ENCODE results near the gene GABBR2. TPM values are rescaled to one million over a fixed set of nuclear protein-coding genes. Genes with fewer than 3 reads are reported as not detected.

GABBR2 gene
- total and polyA plus RNA-seq, 2 donors, result 0.04 to 0.53 TPM

DNA sequence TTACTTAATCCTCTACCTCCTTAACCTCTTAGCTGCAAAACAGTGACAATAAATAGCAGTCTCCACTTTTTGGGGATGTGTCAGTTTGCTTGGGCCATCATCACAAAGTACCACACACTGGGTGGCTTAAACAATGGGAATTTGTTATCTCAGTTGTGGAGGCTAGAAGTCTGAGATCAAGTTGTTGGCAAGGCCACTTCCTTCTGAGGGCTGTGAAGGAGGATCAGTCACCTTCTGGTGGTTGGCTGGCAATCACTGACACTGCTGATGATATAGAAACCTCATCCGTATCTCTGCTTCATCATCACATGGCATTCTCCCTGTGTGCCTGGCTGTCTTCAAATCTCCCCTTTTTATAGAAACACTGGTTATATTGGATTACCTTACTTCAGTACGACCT lies 266.2 kb downstream of the GABBR2 start:
- Histone ChIP-seq H3K36me3 (ENCODE audit: insufficient read depth) (no peaks in the 10 kb centered on the region), H3K27ac (ENCODE audit: low read depth) (no peak overlapping the region), H3K4me3 (ENCODE audit: low read depth, low read length) (no peak overlapping the region), H3K4me1 (ENCODE audit: insufficient read depth) (no peaks in the 10 kb centered on the region)
- WGBS, result 44% methylated on average over 2 of the region's 2 CpGs
- no peak for DNase-seq (ENCODE audit: extremely low spot score)

DNA sequence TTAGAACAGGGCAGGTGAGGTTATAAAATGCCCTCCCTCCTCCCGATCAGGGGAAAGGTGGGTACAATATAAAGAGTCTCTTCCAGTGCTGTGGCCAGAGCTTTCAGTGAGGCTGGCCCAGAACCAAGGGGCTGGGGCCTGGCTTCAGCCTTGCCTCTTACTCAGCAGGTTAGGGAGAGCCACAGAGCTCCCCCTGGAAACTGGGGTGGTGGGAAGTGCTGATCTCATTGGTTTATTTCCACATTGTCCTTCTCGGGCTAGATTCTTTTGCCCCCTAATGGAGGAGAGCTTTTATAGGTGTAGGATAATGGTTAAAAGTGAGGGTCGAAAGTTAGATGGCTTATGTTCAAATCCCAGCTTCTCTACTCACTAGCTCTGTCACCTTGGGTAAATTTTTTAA lies 266.6 kb downstream of the GABBR2 start:
- no peak overlapping the region for H3K4me3 ChIP-seq (ENCODE audit: low read depth, low read length)
- H3K36me3 ChIP-seq (ENCODE audit: insufficient read depth), result no peaks in the 10 kb centered on the region
- H3K27ac ChIP-seq (ENCODE audit: low read depth), result no peak overlapping the region
- H3K4me1 ChIP-seq (ENCODE audit: insufficient read depth), result no peaks in the 10 kb centered on the region
- DNase-seq (ENCODE audit: extremely low spot score), result no peak
- 39% methylated on average over 3 of the region's 3 CpGs for WGBS

DNA sequence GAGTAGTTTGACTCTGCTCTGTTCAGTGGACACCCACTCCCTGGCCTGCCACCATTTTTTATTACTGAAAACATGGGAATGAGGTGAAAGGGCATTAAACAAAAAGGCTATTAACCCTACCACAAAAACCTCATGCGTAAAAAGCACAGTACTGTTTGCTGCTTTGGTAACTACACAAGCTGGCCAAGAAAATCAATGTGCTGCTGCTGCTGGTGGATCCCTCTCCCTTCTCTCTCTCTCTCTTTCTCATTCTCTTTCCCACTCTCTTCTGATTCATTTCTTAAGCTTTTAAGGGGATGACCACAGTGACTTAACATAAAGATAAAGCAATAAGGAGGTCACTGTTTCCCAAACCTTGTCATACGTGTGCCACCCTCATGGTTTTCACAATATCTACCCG lies 270.1 kb downstream of the GABBR2 start:
- Histone ChIP-seq H3K4me1 (ENCODE audit: insufficient read depth) (no peaks in the 10 kb centered on the region), H3K4me3 (ENCODE audit: low read depth, low read length) (no peak overlapping the region), H3K36me3 (ENCODE audit: insufficient read depth) (no peaks in the 10 kb centered on the region), H3K27ac (ENCODE audit: low read depth) (no peak overlapping the region)
- 76% methylated on average over 3 of the region's 3 CpGs for WGBS
- no peak for DNase-seq (ENCODE audit: extremely low spot score)

DNA sequence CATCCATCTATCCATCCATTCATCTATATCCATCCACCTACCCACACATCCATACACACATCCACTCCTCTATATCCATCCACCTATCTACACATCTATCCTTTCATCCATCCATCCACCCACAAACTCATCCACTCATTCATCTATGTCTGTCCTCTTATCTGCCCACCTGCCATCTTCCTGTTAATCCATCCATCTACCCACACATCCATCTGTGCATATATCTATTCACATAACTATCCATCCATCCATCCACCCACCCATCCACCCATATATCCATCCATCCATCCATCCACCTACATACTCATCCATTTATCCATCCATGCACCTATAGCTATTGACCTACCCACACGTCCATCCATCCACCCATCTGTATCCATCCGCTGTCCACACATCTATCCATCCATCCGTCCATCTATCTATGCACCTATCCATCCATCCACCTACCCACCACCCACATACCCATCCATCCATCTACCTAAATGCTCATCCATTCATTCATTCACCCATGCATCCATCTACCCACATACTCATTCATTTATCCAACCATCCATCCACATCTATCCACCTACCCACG lies 271.2 kb downstream of the GABBR2 start:
- no peaks in the 10 kb centered on the region for H3K36me3 ChIP-seq (ENCODE audit: insufficient read depth)
- no peak overlapping the region for H3K4me3 ChIP-seq (ENCODE audit: low read depth, low read length)
- no peak overlapping the region for H3K27ac ChIP-seq (ENCODE audit: low read depth)
- H3K4me1 ChIP-seq (ENCODE audit: insufficient read depth), result no peaks in the 10 kb centered on the region
- WGBS, result 93% methylated on average over 4 of the region's 4 CpGs
- DNase-seq (ENCODE audit: extremely low spot score), result no peak

DNA sequence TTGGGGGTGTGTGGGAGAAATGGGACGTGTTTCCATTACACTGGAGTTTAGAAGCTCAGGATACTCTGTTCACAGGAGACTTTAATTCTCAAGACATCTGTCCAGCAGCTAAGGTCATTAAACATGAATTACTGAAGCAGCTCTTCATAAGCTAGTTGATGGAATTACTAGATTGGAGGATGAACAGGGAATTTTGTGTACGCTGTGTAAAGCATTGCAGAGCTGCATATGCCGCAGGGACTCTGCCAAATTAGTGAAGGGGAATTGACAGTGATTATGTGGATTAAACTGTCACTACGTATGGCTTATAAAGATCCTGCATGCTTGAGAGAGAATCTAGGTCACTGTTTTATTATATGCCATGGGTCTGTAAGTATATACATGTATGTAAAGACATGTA lies 275.8 kb downstream of the GABBR2 start:
- H3K36me3 ChIP-seq (ENCODE audit: insufficient read depth), result no peaks in the 10 kb centered on the region
- DNase-seq (ENCODE audit: extremely low spot score), result no peak
- no peak overlapping the region for H3K4me3 ChIP-seq (ENCODE audit: low read depth, low read length)
- H3K27ac ChIP-seq (ENCODE audit: low read depth), result no peak overlapping the region
- H3K4me1 ChIP-seq (ENCODE audit: insufficient read depth), result no peaks in the 10 kb centered on the region
- WGBS, result 77% methylated on average over 4 of the region's 4 CpGs

DNA sequence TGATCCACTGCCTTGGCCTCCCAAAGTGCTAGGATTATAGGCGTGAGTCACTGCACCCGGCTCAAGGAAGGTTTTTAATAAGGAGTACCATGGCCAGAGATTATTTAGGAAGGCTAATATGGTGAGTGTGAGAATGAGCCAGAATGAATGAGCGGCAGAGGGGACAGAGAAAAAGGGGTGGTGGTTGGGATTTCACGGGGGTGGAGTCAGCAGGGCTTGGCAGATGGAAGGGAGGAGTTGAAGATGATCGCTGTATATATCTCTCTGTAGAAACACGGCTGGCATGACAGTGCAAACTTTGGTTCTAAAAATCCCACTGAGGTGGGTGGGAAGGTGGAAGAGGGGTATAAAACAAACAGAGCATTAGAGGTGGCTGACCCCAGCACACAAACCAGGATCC lies 276.6 kb downstream of the GABBR2 start:
- Histone ChIP-seq H3K36me3 (ENCODE audit: insufficient read depth) (no peaks in the 10 kb centered on the region), H3K4me1 (ENCODE audit: insufficient read depth) (no peaks in the 10 kb centered on the region), H3K4me3 (ENCODE audit: low read depth, low read length) (no peak overlapping the region), H3K27ac (ENCODE audit: low read depth) (no peak overlapping the region)
- WGBS, result 66% methylated on average over 6 of the region's 6 CpGs
- DNase-seq (ENCODE audit: extremely low spot score), result no peak

DNA sequence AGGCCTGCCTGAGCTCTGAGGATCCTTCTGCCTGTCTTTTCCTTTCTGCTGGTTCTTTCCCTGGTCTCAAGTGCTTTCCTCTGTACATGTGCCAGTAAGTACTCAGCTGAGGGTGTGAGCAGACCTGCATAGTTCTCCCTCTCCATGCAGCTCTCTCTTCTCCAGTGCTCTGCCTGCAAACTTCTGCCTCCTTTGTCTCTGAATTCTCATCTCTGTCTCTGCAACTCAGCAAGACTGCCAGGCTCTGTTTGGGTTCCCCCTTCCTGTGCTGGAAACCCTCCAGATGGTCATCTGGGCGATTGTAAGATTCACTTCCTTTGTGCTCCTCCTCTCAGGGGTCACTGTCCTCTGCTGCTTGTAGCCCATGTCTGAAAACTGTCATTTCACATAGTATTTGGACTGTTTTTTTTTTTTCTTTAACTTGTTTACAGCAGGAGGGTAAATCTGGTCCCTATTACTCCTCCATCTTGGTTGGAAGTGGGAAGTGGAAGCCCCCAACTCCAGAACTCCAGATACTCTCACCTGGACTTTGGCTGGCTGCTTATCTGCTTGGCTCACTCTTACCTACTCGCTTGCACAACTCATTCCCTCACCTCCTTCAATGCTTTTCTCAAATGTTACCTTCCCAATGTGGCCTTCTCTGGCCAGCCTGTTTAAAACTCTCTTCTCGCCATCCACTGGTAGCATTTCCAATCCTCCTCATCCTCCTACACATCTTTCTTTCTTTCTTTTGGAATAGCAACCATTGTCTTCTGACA lies 278.0 kb downstream of the GABBR2 start:
- Histone ChIP-seq H3K27ac (ENCODE audit: low read depth) (no peak overlapping the region), H3K4me1 (ENCODE audit: insufficient read depth) (no peaks in the 10 kb centered on the region), H3K36me3 (ENCODE audit: insufficient read depth) (no peaks in the 10 kb centered on the region), H3K4me3 (ENCODE audit: low read depth, low read length) (no peak overlapping the region)
- no peak for DNase-seq (ENCODE audit: extremely low spot score)
- WGBS, result 65% methylated on average over 3 of the region's 3 CpGs

DNA sequence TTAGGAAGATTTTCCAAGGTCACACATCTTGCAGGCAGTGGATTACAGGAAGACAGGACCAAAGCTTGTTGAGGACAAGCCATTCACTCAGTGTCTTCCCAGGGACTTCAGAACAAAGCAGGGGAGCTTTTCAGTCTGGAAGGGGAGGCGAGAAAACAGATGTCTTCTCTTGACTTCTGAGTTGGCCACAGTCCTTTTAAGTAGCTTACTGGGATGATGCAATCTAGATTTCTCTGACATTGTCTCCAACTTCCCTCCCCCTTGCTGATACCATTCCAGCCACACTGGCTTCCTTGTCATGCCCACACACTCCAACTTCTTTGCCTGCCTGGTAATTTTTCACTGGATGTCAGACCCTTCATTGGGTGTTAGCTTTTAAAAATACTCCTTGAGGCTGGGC lies 279.1 kb downstream of the GABBR2 start:
- 51% methylated on average over 1 of the region's 1 CpG for WGBS
- DNase-seq (ENCODE audit: extremely low spot score), result no peak
- Histone ChIP-seq H3K4me1 (ENCODE audit: insufficient read depth) (no peaks in the 10 kb centered on the region), H3K4me3 (ENCODE audit: low read depth, low read length) (no peak overlapping the region), H3K36me3 (ENCODE audit: insufficient read depth) (no peaks in the 10 kb centered on the region), H3K27ac (ENCODE audit: low read depth) (no peak overlapping the region)

DNA sequence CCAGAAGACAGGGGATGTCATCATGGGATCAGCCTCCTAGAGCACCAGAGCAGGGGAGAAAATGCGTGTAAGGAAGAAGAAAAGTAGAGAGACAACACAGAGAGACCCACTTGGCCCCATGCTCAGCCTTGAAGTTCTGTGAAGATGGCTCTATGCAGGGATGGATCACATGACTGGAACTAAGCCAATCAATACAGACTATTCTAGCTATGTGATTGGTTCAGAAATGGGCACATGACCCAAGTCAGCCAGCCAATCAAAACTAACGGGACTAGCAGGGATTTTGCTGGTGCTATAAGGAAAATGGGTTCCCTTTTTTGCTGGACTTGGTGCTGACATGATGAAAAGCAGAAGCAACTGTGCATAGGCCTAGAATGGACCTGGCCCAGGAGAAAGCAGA lies 280.3 kb downstream of the GABBR2 start:
- WGBS, result 86% methylated on average over 2 of the region's 2 CpGs
- DNase-seq (ENCODE audit: extremely low spot score), result no peak
- H3K36me3 ChIP-seq (ENCODE audit: insufficient read depth), result no peaks in the 10 kb centered on the region
- H3K4me1 ChIP-seq (ENCODE audit: insufficient read depth), result no peaks in the 10 kb centered on the region
- no peak overlapping the region for H3K4me3 ChIP-seq (ENCODE audit: low read depth, low read length)
- H3K27ac ChIP-seq (ENCODE audit: low read depth), result no peak overlapping the region

DNA sequence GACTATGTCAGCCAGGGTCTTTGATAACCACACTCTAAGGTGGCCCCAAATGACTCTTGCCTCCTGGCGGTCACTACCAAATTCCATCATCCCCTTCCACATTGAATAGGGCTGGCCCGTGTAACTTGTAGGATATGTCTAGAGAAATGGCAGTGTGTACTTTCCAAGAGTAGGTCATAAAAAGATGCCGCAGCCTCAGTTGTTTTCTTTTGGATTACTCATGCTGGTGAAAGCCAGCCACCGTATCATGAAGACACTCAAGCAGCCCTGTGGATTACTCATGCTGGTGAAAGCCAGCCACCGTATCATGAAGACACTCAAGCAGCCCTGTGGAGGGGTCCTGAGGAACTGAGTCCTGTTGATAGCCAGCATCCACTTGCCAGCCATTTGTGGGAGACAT lies 281.2 kb downstream of the GABBR2 start:
- WGBS, result 79% methylated on average over 5 of the region's 5 CpGs
- H3K4me1 ChIP-seq (ENCODE audit: insufficient read depth), result no peaks in the 10 kb centered on the region
- no peak for DNase-seq (ENCODE audit: extremely low spot score)
- H3K27ac ChIP-seq (ENCODE audit: low read depth), result no peak overlapping the region
- no peak overlapping the region for H3K4me3 ChIP-seq (ENCODE audit: low read depth, low read length)
- H3K36me3 ChIP-seq (ENCODE audit: insufficient read depth), result no peaks in the 10 kb centered on the region

DNA sequence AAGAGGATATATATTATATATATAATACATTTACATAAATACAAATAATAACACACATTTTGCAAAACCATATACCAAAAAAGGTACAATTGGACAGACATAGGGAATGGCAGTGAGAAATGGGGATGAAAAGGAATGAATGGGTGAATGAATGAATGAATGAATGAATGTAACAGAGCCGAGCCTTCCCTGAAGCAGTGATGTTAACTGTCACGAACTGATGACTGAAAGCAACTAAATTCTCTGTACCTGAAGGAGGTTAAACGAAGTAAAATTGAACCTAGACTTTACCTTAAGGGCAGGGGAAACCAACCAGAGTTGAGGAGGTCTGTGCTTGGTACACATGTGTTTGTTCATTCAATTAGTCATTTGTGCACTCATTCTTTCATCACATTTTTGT lies 283.7 kb downstream of the GABBR2 start:
- H3K4me1 ChIP-seq (ENCODE audit: insufficient read depth), result no peaks in the 10 kb centered on the region
- no peak for DNase-seq (ENCODE audit: extremely low spot score)
- no peaks in the 10 kb centered on the region for H3K36me3 ChIP-seq (ENCODE audit: insufficient read depth)
- H3K27ac ChIP-seq (ENCODE audit: low read depth), result no peak overlapping the region
- WGBS, result 74% methylated on average over 3 of the region's 3 CpGs
- no peak overlapping the region for H3K4me3 ChIP-seq (ENCODE audit: low read depth, low read length)

DNA sequence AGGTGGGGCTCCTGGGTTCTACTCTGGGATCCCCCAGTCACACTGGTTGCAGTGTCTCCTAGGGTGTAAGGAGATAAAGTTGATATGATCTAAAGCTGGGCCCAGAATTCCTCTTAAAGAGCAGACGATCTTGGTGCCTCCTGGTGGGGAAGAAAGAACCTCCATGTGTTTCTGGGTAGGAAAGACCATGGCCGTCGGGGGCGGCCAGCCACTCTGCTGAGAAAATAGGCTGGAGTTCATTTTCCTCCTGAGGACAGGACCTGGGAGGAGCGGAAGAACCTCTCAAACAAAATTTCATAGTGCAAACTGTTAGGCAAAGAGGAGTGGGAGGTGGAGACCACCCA lies 289.5 kb downstream of the GABBR2 start:
- no peak overlapping the region for H3K27ac ChIP-seq (ENCODE audit: low read depth)
- DNase-seq (ENCODE audit: extremely low spot score), result no peak
- H3K4me1 ChIP-seq (ENCODE audit: insufficient read depth), result no peaks in the 10 kb centered on the region
- 73% methylated on average over 5 of the region's 5 CpGs for WGBS
- no peak overlapping the region for H3K4me3 ChIP-seq (ENCODE audit: low read depth, low read length)
- no peaks in the 10 kb centered on the region for H3K36me3 ChIP-seq (ENCODE audit: insufficient read depth)

DNA sequence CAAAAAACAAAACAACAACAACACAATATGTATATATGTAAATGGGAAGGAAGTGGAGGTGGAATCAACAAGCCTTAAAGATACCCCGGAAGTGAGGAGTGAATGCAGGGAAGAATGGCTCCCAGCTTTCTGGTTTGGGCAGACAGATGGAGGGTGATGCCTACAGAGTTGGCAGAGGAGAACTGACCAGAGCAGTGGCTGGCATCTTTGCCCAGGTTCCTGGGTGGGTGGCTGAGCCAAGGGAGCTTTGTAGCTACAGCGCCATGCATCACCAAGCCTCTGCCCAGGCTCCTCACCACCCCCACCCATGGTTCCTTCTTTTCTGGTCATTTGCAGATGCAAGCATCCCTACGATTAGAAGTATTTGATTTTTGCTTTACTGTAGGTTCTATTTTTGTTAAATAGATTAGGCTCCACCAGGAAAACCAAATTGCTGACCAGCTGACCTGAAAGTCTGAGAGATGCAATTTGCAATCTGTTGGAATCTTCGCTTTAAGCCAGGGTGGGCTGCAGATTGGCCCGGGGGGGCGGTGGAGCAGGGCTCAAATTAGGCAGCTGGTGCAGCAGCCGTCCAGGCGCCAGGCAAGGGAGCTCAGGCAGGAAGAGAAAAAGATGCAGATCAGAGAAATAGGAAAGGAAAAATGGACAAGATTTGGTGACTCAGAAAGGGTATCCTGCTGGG lies 290.0 kb downstream of the GABBR2 start:
- Histone ChIP-seq H3K27ac (ENCODE audit: low read depth) (no peak overlapping the region), H3K36me3 (ENCODE audit: insufficient read depth) (no peaks in the 10 kb centered on the region), H3K4me3 (ENCODE audit: low read depth, low read length) (no peak overlapping the region), H3K4me1 (ENCODE audit: insufficient read depth) (no peaks in the 10 kb centered on the region)
- no peak for DNase-seq (ENCODE audit: extremely low spot score)
- WGBS, result 81% methylated on average over 8 of the region's 8 CpGs

Data from urinary bladder (tissue), 4 donors.